Stimulated activated CD8-positive, alpha-beta memory T cell treated with anti-CD3 and anti-CD28 coated beads, Interleukin-2, amount 100 ng/mL, for 1 hour (primary cell): ENCODE data around the gene ZC3H10.
A peak's percentile ranks its signal among the peaks of the same experiment; 100 is the strongest.

Source experiments
- DNase-seq, 2 donors: peaks; one replicate each; pipeline ENCODE4 v3.0.0-alpha.2; 2020; ENCODE audit warnings: low read depth in 2 of 2

Gene ZC3H10

DNA sequence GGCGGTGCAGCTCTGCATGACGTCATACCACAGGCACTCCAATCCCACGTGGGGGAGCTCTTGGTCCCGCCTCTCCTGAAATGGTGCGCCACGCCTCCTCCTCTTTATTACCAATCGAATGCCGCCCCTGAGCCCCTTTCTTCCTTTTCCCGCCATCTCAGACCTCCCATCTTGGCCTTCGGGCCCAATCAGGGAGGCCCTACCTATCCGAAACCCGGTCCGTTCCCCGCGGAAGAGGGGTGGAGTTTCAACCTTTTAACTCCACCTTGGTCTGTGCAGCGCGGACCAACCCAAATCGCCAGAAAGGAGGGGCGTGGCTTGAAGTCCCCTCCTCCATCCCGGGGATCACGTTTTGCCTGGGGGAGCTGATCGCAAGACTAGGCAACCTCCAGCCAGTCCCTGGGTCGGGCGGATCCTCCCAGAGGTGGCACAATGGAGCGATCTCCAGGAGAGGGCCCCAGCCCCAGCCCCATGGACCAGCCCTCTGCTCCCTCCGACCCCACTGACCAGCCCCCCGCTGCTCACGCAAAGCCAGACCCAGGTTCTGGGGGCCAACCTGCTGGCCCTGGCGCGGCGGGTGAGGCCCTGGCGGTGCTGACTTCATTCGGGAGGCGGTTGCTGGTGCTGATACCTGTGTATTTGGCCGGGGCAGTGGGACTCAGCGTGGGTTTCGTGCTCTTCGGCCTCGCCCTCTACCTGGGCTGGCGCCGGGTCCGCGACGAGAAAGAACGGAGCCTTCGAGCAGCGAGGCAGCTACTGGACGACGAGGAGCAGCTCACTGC, 10.0 kb downstream of the ZC3H10 start, which contains the start of gene ESYT1:
ESYT1 (plus strand) TSS at position 380 of the 782 bp plus-strand sequence; CDS start at position 433, 53 bp downstream.
- peak; percentile 87 to 93 for DNase-seq

DNA sequence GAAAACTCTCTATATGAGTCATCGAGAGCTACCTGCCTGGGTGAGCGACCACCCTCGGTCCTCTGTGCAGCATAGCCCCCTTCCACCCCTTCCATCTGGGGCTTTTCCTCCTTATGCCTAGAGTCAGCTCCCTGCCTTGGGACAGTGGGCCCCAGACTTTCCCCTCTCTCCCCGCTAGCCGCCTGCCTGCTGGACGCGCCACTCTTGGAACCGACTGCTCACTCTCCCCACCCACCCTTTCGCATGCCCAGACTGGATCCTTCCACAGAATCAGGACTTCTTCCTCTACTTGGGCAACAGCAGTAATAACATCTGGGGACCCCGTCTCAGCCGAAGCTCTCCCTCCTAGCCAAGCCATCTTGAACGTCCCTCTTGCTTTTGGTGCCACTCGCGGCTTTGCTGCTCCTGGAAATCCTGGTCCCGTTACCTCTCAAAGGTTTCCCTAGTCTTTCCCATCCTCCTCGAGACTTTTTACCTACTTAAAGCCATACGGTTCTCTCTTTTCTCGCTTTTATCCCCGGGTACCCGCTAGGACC, 10.7 kb downstream of the ZC3H10 start:
- no peak for DNase-seq

DNA sequence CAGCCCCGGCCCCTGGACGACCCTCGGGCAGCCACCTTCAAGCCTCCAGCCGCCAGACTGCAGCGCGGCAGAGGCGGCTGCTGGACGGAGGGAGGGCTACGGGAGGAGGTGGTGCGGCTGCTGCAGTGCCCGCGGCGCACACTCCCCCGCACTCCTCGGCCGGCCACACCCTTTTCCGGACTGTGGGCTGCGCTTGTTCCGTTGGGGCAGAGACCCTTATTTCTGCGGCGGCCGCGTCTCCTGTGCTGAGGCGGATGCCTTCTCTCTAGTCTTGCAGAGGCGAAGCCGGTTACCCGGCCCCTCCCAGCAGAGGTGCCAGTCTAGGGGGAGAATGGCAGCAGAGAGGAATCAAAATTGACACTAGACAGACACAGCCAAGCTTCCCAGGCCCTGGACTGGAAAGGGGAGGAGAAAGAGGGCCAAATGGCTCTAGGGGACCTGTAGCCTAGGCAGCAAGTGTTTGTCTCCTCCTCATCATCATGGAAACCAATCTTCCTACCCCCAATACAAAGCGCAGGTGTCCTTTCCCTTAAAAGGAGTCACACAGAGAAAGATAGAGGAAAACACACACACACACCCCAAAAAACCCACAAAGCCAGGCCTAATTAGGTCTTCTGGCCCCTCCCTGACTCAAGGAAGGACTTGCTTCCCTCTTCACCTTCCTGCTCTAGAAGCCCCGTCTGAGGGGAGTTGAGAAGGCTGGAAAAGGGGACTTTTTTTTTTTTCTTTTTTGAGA, 11.3 kb downstream of the ZC3H10 start:
- peak in 1 of 2 donors; percentile 68 for DNase-seq

DNA sequence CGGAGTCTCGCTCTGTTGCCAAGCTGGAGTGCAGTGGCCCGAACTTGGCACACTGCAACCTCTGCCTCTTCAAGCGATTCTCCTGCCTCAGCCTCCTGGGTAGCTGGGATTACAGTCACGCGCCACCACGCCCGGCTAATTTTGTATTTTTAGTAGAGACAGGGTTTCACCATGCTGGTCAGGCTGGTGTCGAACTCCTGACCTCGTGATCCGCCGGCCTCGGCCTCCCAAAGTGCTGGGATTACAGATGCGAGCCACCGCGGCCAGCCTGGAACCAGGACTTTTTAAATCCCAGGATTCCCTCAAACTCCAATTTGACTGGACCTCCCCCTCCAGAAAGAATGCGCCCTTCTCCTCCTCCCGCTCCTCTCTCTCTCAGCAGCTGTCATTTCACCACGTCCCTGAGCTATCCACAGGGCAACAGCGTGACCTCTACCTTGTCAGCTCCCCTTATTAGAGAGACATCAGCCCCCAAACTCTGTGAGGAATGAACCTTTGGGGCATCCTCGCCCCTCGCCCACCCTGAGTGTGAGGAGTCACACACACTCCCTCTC, 12.0 kb downstream of the ZC3H10 start:
- no peak for DNase-seq

DNA sequence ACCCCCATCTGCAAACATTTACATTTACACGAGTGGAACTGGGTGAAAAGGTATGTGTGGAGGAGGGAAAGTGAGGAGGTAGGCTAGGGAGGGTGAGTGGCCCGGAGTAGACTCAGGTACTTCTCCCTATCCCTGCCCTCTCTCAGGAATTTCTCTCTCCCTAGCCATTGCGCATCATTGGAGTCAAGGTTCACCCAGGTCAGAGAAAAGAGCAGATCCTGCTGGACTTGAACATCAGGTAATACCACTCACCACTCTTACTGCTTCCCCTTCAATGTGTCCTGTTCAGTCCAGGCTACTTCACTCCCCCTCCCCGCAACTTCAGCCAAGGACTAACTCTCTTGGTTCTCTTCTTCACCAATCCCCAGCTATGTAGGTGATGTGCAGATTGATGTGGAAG, 12.8 kb downstream of the ZC3H10 start:
- no peak for DNase-seq

DNA sequence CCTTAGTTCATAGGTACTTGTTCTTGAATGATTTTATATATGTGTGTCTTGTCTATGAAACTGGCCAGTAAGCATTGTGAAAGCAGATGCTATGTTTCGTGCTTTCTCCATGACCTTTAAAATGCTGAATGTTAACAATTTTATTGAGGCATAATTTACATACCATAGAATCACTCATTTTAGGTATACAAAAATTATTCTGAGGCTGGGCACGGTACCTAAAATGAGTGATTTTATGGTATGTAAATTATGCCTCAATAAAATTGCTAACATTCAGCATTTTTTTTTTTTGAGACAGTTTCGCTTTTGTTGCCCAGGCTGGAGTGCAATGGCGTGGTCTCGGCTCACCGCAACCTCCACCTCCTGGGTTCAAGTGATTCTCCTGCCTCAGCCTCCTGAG, 16.8 kb downstream of the ZC3H10 start:
- DNase-seq = no peak

DNA sequence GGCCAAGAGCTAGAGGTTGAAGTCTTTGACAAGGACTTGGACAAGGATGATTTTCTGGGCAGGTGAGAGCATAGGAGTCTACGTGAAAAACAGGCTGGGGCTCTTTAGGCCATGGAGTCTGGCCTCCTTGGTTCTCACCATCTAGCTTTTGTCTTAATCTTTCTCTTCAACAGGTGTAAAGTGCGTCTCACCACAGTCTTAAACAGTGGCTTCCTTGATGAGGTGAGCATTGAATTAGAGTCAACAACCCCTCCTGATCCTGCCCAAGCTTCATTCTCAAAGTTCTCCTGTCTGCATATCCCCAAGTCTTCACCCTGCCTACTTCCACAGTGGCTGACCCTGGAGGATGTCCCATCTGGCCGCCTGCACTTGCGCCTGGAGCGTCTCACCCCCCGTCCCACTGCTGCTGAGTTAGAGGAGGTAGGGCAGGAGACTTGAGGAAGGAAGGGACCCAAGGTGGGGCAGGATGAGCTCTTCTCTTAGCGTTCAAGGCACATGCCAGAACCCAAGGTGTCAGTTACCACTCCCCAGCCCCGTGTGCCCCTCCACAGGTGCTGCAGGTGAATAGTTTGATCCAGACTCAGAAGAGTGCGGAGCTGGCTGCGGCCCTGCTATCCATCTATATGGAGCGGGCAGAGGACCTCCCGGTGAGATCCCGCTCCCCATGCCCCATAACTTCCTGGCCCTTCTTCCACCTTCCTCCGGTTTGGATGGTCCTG, 19.9 kb downstream of the ZC3H10 start:
- no peak for DNase-seq

DNA sequence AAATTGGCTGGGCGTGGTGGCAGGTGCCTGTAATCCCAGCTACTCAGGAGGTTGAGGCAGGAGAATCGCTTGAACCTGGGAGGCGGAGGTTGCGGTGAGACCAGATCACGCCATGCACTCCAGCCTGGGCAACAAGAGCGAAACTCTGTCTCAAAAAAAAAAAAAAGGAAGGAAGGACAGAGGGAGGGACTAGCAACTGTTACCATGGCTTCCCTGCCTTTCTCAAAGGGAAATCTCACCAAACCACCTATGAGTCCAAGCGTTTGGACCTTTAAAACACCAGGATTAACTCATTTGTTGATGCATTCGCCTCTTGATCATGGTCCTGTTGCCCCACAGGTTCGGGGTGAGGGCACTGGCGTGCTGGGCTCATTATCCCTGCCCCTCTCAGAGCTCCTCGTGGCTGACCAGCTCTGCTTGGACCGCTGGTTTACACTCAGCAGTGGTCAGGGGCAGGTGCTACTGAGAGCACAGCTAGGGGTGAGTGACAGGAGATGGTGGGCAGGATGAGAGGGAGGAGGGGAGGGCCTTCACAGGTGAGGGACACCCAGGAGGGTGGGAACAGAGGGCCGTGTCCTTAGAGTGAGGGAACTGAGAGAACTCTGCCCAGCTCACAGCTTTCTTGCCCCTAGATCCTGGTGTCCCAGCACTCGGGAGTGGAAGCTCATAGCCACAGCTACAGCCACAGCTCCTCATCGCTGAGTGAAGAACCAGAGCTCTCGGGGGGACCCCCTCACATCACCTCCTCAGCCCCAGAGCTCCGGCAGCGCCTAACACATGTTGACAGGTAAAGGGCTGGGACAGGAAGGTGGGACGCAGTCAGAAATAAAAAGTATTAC, 24.1 kb downstream of the ZC3H10 start:
- DNase-seq = no peak

DNA sequence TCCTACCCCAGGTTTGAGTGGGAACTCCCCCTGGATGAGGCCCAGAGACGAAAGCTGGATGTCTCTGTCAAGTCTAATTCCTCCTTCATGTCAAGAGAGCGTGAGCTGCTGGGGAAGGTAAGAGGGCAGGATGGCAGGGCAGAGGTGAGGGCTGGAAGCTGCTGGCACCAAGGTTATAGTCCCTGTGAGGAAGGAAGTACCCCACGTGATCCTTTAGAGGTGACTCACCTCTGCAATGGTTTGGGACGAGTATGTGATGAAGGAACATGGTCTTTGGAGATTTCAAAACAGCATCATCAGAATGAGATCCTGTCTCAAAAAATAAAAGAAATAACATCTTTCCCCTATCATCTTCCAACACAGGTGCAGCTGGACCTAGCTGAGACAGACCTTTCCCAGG, 25.2 kb downstream of the ZC3H10 start:
- no peak for DNase-seq

DNA sequence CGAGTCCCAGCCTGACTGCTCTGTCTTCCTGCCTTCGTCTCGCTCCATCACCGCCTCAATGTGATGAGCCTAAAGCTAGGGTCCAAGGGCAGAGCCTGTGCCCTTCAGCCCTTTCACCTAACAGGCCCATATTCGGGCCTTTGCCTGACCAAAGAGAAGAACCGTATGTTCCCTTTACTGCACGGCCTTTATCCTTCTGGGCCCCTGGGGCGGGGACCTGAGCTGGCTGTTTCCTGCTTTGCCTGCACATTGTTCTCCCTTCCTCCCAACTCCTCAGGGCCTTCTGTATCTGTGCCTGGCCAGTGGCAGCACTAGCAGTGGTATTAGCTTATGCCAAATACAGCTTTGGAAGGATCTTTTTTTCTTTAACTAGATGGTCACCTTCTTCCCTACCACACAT, 25.8 kb downstream of the ZC3H10 start:
- no peak for DNase-seq

DNA sequence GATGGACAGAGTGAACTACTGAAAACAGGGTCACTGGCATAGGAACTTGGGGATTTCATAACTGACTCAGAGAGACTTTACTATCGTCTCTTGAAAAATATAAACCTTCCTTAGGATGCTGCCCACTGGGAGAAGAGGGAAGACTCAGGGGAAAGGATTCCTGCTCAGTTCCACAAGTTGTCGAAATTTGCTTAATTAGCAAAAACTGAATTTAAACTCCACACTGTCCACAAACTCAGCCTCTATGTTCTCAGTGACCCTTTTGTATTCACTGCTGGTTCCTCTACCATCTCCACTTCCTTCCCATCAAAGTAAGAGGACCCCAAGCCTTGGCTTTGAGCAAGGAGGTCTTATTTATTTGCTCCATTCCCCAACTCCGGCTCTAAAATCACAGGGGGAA, 27.2 kb downstream of the ZC3H10 start:
- DNase-seq = no peak

DNA sequence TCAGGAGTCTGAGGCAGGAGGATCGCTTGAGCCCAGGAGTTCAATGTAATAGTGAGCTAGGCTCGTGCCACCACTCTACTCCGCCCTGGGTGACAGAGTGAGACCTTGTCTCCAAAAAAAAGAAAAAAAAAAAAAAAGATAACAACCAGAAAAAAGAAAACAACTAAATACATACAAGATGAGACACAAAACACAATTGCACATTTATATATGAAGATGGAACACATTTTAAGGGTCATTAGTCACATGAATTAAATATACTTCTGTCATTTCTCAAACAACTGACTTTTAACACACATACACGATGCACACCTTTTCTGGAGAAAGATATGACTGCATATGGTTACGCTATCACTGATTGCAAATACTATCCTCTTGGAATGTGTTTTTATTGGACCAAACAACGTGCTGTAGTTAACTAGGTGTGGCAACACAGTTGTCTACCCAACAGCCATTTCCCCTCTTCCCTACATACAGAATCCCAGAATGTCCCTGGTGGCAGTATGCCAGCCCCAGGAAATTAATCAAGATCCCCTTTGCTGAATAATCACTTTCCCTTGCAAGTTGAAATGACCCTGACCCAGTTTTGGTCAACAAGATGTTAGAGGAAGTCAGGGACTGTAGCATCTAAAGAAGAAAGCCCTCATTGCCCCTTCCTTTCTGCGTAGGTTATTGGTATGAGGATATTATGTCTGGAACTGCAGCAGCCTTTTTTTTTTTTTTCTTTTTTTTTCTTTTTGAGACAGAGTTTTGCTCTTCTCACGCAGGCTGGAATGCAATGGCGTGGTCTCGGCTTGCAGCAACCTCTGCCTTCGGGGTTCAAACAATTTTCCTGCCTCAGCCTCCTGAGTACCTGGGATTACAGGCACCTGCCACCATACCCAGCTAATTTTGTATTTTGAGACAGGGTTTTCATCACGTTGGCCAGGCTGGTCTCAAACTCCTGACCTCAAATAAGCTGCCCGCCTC, 28.7 kb downstream of the ZC3H10 start:
- DNase-seq = no peak

DNA sequence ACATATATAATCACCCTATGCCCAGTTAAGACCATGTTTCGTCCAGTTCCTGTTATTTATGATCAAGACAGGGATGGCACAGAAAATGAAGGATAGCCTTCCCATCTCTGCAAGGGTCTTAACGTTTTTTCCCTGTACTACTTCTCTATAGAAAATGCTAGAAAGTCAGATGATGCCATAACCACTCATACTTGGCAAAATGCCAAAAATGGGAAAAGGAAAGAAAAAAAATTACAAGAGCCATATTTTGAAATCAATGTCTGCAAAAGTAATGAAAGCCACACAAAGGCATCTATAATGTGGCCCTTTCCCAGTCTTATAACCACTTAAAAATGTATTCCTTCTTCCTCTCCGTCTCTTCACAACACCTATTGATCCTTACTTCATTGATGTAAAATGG, 32.5 kb downstream of the ZC3H10 start:
- DNase-seq = no peak

DNA sequence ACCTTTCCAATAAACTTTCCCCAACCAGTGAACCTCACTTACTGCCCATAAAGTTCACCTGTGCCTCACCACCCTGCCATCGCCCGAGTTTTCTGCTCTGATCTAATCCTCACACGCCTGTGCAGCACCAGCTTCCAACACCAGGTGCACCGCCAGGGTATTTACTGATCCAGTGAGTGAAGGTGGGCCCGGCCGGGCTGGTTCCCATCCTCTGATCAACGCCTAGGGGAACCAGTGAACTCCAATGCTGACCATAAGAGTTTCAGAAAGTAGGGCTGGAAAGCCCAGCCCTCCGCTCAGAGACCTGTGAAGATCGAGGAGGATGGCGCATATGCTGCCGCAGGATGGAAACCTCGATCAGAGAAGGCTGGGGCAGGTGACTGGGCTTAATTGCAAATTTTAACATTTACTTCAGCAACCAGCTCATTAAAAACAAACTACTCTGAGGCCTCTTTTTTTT, 33.6 kb downstream of the ZC3H10 start:
- DNase-seq = peak; percentile 33 to 48

DNA sequence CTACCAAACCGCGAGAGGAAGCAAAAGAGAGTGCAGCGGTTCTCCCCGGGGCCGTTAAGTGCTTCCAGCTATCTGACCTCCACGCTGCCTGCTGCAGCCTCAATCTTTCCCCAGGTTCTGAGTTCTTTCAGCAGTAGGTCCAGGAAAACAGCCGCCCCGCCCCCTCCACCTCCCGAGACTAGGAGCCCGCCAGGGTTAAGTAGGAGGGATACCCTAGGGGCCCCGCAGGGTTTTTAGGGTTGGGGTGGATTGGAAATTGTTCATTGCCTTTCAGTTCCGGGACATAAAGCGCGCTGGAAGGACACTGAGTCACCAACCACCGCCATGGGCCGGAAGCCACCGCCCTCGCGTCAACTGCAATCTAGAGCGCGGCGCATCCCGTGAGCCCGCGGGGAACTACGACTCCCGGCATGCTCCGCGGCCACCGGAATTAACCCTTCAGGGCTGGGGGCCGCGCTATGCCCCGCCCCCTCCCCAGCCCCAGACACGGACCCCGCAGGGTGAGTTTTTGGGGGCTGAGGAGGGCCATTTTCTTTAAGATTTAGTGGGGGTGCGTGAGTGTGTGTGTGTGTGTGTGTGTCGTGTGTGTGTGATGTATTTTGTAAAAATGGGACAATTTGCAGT, 34.2 kb downstream of the ZC3H10 start, which contains the start of gene MYL6B:
MYL6B (plus strand) TSS at position 456 of the 624 bp plus-strand sequence. CDS start 1,332 bp downstream, outside the sequence.
- peak; percentile 84 to 89 for DNase-seq

DNA sequence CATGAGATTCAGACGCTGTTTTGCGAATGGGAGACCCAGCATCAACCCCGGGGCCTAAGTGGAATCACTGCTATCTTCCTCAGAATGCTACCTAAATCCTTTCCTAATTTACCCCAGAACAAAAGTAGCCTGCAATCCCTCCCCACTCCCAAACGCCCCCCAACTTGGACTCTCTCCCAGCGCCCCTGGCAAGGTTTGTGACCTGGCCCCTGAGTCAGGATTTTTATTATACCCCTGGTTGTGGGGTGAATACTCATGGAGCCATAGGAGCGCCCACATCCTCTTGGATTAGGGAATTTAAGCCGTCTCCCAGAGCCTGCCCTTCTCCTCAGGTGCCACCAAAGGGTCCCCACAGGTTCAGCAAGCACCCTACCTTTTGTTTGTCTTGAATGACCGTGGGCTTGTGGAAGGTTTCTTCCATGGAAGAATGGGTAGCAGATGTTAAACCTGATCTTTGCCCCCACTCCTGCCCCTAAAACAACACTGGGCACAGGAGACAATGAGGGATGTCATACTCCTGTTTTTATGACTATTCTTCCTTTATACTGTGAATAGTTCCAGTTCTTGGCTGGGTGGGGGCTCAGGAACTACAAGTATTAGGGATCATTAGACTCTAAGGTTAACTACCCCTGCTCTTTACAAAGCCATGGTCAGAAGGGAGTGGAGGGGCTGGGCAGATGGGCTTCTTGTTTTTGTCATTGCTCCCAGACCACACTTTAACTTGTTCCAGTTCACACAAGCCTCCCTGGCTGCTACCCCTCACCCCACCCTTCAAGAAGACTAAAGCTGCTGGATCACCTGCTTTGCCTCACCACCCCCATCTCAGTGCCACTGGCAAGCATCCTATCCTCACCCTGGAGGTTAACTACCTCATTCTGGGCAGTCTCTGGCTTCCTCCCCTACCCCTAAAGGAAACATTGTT, 35.0 kb downstream of the ZC3H10 start:
- DNase-seq = no peak

DNA sequence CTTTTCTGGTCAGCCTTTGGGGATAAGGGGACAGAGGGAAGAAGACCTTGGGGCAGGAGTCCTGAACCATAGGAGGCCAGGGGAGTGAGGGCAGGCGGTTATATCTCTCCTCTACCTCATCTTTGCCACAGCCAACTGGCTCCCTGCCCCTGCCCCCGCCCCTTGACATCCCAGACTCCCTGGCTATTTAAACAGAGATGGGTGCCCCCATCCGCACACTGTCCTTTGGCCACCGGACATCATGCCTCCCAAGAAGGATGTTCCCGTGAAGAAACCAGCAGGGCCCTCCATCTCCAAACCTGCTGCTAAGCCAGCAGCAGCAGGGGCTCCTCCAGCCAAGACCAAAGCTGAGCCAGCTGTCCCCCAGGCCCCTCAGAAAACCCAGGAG, 35.6 kb downstream of the ZC3H10 start:
- DNase-seq = no peak

DNA sequence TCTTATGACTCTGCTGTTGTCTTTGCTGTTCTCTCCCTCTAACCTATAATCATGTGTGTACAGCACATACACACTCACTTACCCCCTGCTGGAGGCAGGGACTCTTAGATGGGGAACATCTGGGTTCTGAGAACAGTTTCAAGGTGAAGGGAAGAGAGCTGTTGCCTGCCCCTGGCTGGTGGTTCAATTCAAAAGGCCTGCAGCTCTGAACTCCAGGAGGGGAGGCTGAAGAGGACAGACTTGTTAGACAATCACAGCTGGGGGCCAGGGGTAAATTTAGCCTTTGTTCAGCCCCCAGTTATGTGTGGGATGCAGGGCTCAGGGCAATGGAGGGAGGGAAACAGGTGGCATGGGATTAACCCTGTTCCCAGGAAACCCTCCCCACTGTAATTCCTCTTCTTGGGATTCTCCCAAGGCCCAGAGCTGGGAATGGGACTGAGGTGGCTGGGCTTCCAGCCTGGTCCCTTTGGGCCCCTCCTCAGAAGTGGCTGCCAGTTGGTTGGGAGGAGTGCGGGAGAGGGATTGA, 36.2 kb downstream of the ZC3H10 start:
- DNase-seq = no peak
